Measurements from ENCODE around the gene CDC42BPG.

Gene CDC42BPG

GRCh38 chr11:64863391-64864060 lies 19.1 kb upstream of the CDC42BPG start:
- DNase-seq = no peak

DNA sequence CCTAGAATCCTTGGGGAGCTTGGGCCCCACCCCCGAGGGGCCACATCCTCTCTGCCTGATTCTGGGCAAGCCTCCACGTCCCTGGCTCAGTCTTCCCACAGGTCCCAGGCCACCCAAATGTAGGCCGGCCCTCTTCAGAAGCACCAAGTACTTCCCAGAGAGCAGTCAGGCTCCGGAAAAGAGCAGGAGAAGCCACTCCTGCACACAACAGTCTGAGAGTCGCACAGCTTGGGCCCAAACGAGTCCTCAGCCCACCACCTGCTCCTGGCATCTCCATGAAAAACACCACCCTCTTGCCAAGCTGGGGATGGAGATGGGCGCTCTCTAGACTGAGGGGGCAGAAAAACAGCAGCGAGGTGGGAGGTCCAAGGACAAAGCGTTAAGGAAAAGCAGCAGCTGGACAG lies 18.5 kb upstream of the CDC42BPG start:
- no peak for DNase-seq

GRCh38 chr11:64861227-64861975 lies 16.9 kb upstream of the CDC42BPG start:
- DNase-seq = no peak

DNA sequence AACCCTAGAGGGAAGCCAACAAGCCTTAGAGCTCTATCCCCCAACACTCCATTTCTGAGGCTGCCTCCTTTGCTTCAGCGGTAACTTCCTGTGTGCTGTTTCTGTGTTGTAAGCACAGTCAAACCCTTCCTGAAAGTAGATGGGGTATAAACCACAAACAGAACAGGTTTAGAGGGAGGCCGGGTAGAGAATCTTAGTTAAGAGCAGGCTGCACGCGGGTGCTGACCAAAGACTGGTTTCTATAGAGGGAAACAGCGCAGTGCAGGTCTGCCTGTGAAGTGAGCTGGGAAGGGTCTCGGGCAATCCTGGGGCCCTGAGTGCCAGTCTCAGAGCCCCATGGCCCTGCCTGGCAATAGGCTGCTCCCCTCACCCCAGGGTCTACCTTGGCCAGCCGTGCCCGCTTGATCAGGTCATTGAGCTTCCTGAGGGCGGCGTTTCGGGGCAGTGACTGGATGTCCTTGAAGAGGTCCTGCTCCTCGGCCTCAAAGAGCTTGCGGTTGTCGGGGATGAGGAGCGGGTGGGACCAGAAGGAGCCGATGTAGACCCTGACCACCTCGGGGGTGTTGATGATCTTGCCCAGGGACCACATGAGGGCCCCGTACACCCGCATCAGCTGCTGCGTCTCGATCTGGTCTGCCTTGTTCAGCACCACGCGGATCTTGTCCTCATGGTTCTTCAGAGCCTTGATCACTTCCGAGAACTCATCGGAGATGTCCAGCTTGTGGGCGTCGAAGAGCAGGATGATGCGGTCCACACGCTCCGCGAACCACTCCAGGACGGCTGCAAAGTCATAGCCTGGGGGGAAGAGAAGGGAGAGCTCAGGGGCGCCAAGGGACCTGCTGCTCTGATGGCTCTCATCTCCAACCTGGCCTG lies 15.3 kb upstream of the CDC42BPG start:
- DNase-seq = no peak

DNA sequence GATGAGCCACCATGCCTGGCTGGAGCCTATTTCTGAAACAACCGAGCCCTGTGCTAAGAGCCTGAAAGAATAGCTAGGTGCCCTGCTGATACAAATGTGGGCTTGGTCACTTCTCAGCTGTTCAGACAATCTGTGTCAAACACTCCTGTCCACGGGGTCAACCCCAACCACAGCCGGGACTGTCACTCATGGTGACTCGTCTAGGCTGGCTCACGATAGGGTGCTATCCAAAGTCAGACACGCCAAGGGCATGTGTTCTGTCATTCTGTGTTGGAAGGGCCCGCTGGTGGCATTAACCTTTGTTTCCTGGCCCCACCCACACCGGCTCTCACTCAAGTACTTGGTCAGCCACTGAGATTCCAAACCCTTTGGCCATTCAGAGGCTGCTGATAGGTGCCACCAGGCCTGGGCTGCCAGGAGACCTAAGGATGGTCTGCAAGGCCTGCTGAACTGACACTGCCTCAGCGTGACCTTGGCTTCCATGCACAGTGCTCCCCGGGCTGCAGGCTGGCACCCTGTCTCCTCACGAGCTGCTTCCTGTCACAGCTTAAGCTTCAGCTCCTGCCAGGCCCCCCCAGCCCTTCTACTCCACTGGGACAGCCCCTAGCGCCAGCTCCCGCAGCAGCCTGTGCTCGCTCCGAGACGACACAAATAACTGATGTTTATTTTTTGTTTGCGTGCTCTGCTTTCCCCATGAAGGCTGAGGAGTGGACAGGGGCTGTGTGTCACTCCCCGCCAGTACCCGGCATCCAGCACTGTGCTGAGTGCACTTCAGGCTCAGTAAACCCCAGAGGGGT lies 14.2 kb upstream of the CDC42BPG start:
- no peak for DNase-seq

DNA sequence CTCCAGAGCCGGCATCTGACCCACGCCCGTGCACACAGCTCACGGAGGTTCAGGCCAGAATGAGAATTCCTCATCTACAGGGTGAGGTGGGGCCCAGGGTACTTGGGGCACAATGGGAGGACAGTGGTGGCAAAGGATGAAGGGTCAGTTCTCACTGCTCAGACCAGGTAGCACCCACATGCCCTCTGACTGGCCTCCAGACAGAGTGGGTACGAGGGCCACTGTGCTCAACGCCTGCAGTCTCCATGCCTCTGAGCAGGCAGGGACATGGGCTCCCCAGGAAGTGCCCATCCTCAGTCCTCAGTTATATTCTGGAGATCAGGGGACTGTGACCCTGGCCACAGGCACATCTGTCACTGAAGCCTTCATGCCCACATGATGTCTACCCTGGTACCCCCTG lies 13.0 kb upstream of the CDC42BPG start:
- no peak for DNase-seq

DNA sequence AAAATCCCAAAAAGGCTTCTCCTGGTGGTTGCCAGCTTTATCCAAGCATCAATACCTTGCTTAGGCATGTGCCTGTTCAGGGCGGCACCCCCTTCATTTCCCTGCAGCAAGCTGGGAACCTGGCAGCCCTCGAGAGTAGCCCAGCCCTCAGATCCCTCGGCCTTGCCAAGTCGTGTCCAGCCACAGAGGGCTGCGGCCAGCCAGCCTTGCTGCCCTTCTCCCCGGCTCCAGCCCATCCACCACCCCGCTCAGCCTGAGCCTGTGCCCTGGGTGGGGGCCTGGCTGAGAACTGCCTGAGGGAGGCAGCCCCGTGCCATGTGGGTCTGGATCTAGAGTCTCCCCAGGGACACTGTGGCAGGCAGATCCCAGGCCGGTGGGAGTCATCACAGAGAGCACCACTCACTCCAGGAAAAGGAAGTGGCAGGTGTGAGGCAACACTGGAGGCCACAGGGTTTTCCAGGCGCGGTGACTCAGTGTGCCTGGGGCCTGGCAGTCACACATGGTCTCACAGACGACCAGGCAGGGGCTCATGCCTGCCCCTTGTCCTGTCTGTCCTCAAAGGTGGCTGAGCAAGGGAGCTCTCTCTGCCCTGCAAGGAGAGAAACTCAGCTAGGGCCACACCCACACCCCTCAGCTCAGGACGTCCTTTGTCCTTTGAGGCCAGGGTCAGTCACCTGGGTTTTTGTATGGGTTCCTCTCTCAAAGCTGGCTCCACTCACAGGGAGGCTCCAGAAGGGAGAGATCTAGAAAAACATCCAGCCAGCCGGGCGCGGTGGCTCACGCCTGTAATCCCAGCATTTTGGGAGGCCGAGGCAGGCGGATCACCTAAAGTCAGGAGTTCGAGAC lies 12.2 kb upstream of the CDC42BPG start:
- DNase-seq = no peak

DNA sequence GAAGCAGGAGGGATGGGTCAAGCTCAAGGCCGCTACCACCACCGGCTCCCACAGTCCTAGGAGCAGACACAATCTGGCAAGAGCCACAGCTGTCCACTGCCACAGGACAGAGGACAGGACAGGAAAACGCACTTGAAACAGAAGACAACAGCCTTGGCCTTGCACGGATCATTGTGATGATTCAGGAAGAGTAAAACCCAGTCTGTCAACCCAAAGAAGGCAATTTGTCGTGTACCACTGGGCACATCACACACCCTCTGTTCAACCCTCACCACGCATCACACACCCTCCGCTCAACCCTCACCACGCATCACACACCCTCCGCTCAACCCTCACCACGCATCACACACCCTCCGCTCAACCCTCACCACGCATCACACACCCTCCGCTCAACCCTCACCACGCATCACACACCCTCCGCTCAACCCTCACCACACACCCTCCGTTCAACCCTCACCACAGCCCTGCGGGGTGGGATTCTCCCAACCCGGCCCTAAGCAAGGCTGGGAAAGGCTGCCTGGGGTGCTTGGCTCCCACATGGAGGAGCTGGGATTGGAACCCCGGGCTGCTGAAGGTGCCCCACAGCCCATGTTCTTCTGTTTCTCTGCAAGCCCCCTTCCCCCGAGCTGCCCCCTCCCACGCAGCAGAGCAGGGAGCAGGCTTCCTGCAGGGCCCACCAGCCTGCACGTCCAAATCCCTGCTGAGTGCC lies 11.3 kb upstream of the CDC42BPG start:
- DNase-seq = no peak

DNA sequence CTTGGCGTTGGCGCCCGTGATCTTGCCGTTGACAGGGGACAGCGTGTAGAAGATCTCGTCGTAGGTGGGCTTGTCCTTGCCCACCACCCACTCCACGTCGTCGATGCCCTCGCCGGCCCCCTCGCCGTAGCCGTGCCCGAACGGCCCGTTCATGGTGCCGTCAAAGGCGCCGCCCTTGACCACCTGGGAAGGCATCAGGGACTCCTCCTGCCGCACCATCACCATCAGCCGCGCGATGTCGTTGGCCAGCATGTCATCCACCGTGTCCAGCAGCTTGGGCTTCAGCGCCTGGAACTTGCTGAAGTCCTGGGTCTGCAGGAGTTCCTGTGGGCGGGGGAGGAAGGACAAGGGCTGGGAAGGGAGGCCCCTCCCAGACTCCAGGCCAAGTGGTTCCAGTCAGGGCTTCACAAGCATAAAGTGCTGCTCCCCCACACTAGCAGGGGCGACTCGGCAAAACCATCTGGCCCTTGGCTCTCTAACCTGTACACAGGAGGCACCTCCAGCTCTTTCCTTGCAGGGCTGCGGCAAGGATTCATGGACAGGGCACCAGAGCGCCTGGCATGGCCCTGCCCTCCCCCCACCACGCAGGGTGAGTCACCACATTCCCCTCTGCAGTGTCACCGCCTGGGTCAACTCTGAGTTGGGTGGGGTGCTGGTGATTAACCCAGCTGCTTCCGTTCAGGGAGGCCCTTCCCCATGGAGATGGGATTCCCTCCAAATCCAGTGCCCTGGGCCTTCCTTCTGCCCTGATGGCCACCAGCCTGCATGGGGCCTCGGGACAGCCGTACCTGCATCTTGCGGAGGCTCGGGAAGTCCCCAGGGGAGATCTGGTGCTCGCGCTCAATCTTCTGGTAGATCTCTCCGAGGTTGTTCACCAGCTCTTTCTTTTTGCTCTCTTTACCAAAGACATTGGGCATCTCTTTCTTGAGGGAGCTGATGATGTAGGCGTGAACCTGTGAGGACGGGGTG lies 10.4 kb upstream of the CDC42BPG start:
- no peak for DNase-seq

- no peak for DNase-seq
These were observed 9.7 kb upstream of the CDC42BPG start for GRCh38 chr11:64854157-64854533.

- DNase-seq = no peak
These were observed 9.3 kb upstream of the CDC42BPG start for GRCh38 chr11:64853709-64854108.

GRCh38 chr11:64852804-64853509 lies 8.5 kb upstream of the CDC42BPG start:
- DNase-seq = no peak

GRCh38 chr11:64851831-64852351 lies 7.4 kb upstream of the CDC42BPG start:
- DNase-seq = no peak

- DNase-seq = no peak
These were observed 6.6 kb upstream of the CDC42BPG start for GRCh38 chr11:64850979-64851567.

- DNase-seq = no peak
These were observed 5.3 kb upstream of the CDC42BPG start for GRCh38 chr11:64849598-64850356.

DNA sequence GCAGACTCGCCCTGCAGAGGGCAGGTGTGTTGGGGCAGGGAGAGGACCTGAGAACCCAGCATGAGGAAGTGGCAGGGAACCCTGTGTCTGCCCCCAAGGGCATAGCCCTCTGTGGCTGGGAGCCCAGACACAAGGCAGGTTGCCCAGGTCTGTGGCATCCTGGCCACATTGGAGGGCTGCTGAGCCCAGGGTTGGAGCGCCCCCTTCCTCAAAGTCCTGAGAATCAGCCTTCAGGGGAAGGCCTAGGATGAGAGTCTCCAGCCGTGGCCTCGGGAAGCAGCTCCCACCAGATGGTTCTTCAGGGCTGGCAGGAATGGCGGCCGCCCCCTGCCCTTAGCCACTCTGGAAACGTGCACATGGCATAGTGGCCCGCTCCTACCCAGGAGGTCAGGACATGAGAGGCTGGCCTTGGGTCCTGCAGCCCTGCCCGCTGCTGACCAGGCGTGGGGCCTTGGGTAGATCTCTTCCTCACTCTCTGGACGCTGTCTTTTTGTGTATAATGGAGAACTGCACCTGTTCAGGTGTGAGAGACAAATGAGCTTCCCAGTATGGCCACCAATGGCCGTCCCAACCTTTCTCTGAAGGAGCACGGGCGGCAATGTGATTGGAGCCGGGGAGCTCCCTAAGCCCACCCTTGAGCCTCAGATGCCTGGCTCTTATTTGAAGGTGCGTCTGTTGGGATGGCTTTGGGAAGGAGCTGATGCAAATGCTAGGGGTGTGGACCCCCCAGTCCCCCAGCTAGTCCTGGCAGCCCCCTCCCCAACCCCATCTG lies 4.6 kb upstream of the CDC42BPG start:
- DNase-seq = no peak

GRCh38 chr11:64848214-64848825 lies 3.9 kb upstream of the CDC42BPG start:
- no peak for DNase-seq

All from NCI-H526 treated with DMSO at 0.1 percent for 48 hours (cell line).